IPS DF 6.9 (cell line): ENCODE measurements around the gene TNFRSF13B.
"Not testable (repeated sequence)": the region's sequence is repeated elsewhere in the genome, so short reads cannot be mapped to it uniquely, and the experiment has no call there.

Experiments
- DNase-seq: peaks from one replicate; pipeline ENCODE4 v3.0.0-alpha.2; 2013; ENCODE audit warnings: low read depth, low spot score
- H3K27ac ChIP-seq: one replicate; pipeline ENCODE4 v1.5.1; 2013; ENCODE audit warnings: low read length, control low read depth
- H3K27me3 ChIP-seq: 2 replicates; pipeline ENCODE4 v1.6.1; 2013; ENCODE audit warnings: mild to moderate bottlenecking, low read length; ENCODE audit not compliant: control insufficient read depth, insufficient read depth
- H3K36me3 ChIP-seq: 2 replicates; pipeline ENCODE4 v1.6.1; 2013; ENCODE audit warnings: low read length; ENCODE audit not compliant: control insufficient read depth, insufficient read depth
- H3K4me1 ChIP-seq: 2 replicates; pipeline ENCODE4 v1.6.1; 2013; ENCODE audit warnings: low read length; ENCODE audit not compliant: control insufficient read depth, insufficient read depth
- H3K4me3 ChIP-seq: 2 replicates; pipeline ENCODE4 v1.5.1; 2013; ENCODE audit warnings: mild to moderate bottlenecking, low read length
- H3K9me3 ChIP-seq: 2 replicates; pipeline ENCODE4 v1.6.1; 2013; ENCODE audit warnings: low read length, inconsistent platforms; ENCODE audit not compliant: control insufficient read depth, insufficient read depth
- WGBS: extraction: QIAGEN DNeasy Blood & Tissue Kit; methylation state at CpG from one replicate; pipeline ENCODE4 v1.1.7; 2013; ENCODE audit warnings: mixed read lengths, missing lambda C conversion rate; ENCODE audit not compliant: insufficient read length, insufficient coverage; 5-methylcytosine and 5-hydroxymethylcytosine counted together

Gene TNFRSF13B

GRCh38 chr17:16913463-16913862, 58.5 kb downstream of the TNFRSF13B start:
- WGBS, result no CpG with 5 or more reads among the region's 2 CpGs
- no peak overlapping the region for H3K27ac ChIP-seq
- H3K4me3 ChIP-seq, result no peak overlapping the region
- H3K9me3 ChIP-seq, result no peaks in the 10 kb centered on the region
- no peaks in the 10 kb centered on the region for H3K4me1 ChIP-seq
- no peaks in the 10 kb centered on the region for H3K36me3 ChIP-seq
- DNase-seq, result no peak
- H3K27me3 ChIP-seq, result no peaks in the 10 kb centered on the region

GRCh38 chr17:16912021-16912962, 59.6 kb downstream of the TNFRSF13B start:
- WGBS, result no CpG with 5 or more reads among the region's 17 CpGs

DNA sequence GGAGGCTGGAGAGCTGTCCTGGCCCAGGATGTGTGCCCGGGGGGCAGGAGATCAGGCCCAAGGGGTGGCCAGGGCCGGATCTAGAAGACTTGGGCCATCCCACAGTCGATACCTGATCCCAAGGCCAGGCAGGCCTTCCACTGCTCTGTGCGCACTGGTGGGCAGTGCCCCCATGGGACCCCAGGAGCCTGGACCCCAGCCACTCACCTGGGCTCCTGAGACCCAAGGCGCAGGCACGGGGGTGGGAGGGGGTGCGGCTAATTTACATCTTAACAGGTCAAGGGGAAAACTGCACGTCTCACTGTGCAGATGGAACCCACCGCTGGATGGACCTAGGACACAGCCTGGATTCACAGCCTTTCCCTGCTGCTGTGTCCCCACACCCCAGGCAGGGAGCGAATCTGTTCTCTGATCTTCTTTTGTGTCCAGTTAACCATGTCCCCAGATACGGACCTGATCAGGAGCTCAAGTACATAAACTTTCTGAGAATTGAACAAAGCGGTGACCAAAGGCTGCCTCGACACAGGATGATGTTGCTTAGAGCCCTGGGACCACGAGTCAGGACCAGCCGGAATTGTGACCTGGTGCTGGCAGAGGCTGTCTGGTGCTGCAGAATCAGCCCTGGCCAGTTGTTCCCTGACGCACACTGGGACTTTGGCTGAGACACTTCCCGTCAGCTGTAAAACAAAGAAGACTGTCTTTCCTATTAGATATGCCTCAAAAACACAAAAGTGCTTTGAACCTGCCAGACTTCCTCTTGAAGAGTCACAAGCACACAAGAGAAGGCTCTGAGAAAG, 60.6 kb downstream of the TNFRSF13B start:
- no peaks in the 10 kb centered on the region for H3K4me1 ChIP-seq
- H3K4me3 ChIP-seq, result no peak overlapping the region
- no CpG with 5 or more reads among the region's 17 CpGs for WGBS
- H3K36me3 ChIP-seq, result no peaks in the 10 kb centered on the region
- no peak overlapping the region for H3K27ac ChIP-seq
- H3K27me3 ChIP-seq, result no peaks in the 10 kb centered on the region
- no peaks in the 10 kb centered on the region for H3K9me3 ChIP-seq
- no peak for DNase-seq

More at GRCh38 chr17:16912021-16912962, 59.6 kb downstream of the TNFRSF13B start:
- no peaks in the 10 kb centered on the region for H3K27me3 ChIP-seq
- DNase-seq, result no peak
- H3K36me3 ChIP-seq, result no peaks in the 10 kb centered on the region
- no peaks in the 10 kb centered on the region for H3K4me1 ChIP-seq
- no peak overlapping the region for H3K4me3 ChIP-seq
- no peaks in the 10 kb centered on the region for H3K9me3 ChIP-seq
- no peak overlapping the region for H3K27ac ChIP-seq

DNA sequence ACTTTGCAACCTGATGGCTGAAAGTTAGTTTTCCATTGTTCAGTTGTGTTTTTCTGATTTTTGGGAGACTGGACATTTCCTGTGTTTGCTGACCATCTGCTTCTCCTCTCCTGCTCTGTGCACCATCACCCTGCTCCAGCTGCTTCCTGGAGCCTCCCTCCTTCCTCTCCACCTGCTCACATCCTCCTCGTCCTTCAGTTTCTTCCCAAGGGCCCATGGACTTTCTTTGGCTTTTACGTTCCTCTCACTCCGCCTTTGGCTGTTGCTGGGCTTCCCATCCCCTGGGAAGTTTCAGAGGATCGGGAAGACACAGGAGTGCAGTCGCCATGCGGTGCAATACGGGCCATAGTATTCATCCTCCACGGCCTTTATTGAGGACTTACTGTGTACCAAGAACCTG, 61.6 kb downstream of the TNFRSF13B start:
- Histone ChIP-seq H3K36me3 (no peaks in the 10 kb centered on the region), H3K4me3 (no peak overlapping the region), H3K9me3 (no peaks in the 10 kb centered on the region), H3K27me3 (no peaks in the 10 kb centered on the region), H3K27ac (no peak overlapping the region), H3K4me1 (no peaks in the 10 kb centered on the region)
- no CpG with 5 or more reads among the region's 8 CpGs for WGBS
- no peak for DNase-seq

DNA sequence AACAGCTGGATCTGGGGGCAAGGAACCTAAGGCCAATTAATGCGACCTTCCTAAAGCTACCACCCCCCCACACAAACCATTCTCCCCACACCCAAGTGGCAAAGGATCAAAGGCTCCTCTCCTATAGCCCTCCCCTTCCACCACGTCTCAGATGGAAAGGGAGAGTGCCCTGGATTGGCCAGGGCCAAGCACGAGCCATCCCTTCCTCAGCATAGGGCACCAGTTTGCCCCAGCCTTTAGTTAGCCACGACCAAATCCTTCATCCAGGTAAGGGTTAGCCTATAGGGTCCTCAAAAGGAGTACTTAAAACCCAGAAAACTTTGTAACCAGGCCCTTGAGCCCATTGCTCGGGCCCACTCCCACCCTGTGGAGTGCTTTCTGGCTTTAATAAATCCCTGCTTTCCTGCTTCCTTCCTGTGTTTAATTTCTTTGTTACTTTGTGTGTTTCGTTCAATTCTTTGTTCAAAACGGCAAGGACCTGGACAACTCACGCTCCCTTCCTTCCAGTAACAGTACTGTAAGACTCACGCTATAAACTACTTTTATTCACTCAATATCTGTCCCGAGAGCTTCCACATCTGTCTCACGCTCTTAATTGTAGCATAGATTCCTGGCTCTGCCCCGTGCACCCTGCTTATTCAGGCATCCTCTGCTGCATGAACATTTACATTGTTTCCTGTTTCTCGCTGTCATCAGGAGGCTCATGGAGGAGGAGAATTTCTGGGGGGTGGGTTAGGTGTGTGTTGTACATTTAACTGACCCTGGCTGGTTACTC, 62.3 kb downstream of the TNFRSF13B start:
- no CpG with 5 or more reads among the region's 13 CpGs for WGBS
- Histone ChIP-seq H3K27ac (no peak overlapping the region), H3K27me3 (no peaks in the 10 kb centered on the region), H3K4me1 (no peaks in the 10 kb centered on the region), H3K9me3 (no peaks in the 10 kb centered on the region), H3K36me3 (no peaks in the 10 kb centered on the region), H3K4me3 (no peak overlapping the region)
- no peak for DNase-seq

DNA sequence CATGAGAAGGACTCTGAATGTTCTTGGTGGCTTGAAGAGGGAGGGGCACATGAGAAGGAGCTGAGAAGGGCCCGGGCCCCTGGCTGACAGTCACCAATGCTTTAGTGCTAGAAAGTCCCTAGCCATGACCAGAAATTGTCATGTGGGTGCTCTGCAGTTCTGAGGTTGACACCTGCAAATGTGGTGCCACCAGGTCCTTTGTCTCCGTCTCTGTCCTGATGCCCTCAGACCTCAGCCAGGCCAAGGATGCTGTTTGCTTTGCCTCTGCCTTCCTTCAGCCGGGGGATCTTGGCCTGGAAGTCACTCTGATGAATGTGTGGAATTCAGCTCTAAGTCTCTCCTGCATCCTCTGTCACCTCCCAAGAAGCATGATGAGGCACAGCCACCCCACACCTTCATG, 63.6 kb downstream of the TNFRSF13B start:
- Histone ChIP-seq H3K36me3 (no peaks in the 10 kb centered on the region), H3K4me3 (no peak overlapping the region), H3K9me3 (no peaks in the 10 kb centered on the region), H3K27ac (no peak overlapping the region), H3K4me1 (no peaks in the 10 kb centered on the region), H3K27me3 (no peaks in the 10 kb centered on the region)
- WGBS, result no CpG with 5 or more reads among the region's 3 CpGs
- no peak for DNase-seq

DNA sequence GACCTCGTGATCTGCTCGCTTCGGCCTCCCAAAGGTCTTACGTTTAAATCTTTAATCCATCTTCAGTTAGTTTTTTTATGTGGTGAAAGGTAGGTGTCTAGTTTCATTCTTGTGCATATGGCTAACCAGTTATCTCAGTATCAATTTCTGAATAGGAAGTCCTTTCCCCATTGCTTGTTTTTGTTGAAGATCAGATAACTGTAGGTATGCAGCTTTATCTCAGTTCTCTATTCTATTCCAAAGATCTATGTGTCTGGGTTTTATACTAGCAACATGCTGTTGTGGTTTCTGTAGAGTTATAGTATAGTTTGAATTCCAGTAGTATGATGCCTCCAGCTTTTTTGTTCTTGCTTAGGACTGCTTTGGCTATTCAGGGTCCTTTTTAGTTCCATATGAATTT, 65.2 kb downstream of the TNFRSF13B start:
- H3K27ac ChIP-seq, result no peak overlapping the region

DNA sequence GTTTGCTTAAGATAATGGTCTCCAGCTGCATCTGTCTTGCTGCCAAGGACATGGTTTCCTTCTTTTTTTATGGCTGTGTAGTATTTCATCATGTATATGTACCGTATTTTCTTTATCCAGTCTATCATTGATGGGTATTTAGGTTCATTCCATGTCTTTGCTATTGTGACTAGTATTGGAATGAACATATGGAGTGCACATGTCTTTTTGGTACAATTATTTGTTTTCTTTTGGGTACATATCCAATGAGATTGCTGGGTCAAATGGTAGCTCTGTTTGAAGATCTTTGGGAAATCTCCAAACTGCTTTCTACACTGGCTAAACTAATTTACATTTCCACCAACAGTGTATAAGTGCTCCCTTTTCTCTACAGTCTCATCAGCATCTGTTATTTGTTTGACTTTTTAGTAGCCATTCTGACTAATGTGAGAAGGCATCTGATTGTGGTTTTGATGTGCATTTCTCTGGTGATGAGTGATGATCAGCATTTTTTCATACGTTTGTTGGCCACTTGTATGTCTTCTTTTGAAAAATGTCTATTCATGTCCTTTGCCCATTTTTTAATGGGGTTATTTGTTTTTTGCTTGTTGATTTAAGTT, 66.2 kb downstream of the TNFRSF13B start:
- H3K27ac ChIP-seq, result no peak overlapping the region
- no peaks in the 10 kb centered on the region for H3K4me1 ChIP-seq
- no peaks in the 10 kb centered on the region for H3K36me3 ChIP-seq
- no peaks in the 10 kb centered on the region for H3K9me3 ChIP-seq
- H3K4me3 ChIP-seq, result no peak overlapping the region
- no CpG with 5 or more reads among the region's 2 CpGs for WGBS
- DNase-seq, result no peak
- no peaks in the 10 kb centered on the region for H3K27me3 ChIP-seq

More for the DNA sequence above, 65.2 kb downstream of the TNFRSF13B start:
- Histone ChIP-seq H3K4me1 (no peaks in the 10 kb centered on the region), H3K36me3 (no peaks in the 10 kb centered on the region), H3K9me3 (no peaks in the 10 kb centered on the region), H3K4me3 (no peak overlapping the region), H3K27me3 (no peaks in the 10 kb centered on the region)
- WGBS, result no CpG with 5 or more reads among the region's 4 CpGs
- no peak for DNase-seq

GRCh38 chr17:16903070-16903469, 68.8 kb downstream of the TNFRSF13B start:
- not testable (repeated sequence) for DNase-seq, H3K9me3 ChIP-seq, H3K4me3 ChIP-seq, H3K4me1 ChIP-seq, H3K27ac ChIP-seq, H3K36me3 ChIP-seq, H3K27me3 ChIP-seq
- WGBS, result no CpG with 5 or more reads among the region's 3 CpGs
